ENCODE results near the gene DOCK10.

DNA sequence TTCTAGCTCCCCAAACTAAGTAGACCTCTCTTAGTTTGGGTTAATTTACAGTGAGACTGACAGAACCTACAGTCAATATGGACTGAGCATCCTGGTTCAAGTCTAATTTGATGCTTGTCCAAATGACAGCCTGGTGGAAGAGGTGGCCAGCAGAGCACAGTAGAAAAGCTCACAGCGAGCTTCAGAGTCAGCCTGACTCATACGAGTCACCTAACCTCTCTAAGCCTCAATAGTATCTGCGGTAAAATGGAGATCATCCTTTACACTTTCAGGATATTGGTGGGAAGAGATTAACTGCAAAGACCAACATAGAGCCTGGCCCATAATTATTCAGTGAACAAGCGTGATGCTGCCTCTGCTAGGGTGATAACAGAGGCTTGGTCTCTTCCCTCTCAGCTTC lies 54.5 kb downstream of the DOCK10 start:
- no peak for TF ChIP-seq CTCF (conservative IDR thresholded peaks at IDR 0.05 in 1 of 2, IDR thresholded peaks at IDR 0.05 in 1 of 2; ENCODE audit: low read depth in 1 of 2, low read length in 2 of 2)
- TF ChIP-seq EZH2 (IDR thresholded peaks at IDR 0.05; ENCODE audit: low read length, missing control alignments): no peak
